ENCODE measurements around the gene TMEM158.

Gene TMEM158

GRCh38 chr3:45204136-45204535 is 22.0 kb downstream of the TMEM158 start:
- DNase-seq (ENCODE audit: low read depth in 1 of 2, low spot score in 1 of 2), result no peak

- no peak for DNase-seq (ENCODE audit: low read depth in 1 of 2, low spot score in 1 of 2)
These were observed 26.0 kb downstream of the TMEM158 start for GRCh38 chr3:45199837-45200648.

GRCh38 chr3:45198264-45199260 is 27.5 kb downstream of the TMEM158 start:
- no peak for DNase-seq (ENCODE audit: low read depth in 1 of 2, low spot score in 1 of 2)

GRCh38 chr3:45194791-45195190 is 31.3 kb downstream of the TMEM158 start:
- no peak for DNase-seq (ENCODE audit: low read depth in 1 of 2, low spot score in 1 of 2)

- no peak for DNase-seq (ENCODE audit: low read depth in 1 of 2, low spot score in 1 of 2)
These were observed 34.1 kb downstream of the TMEM158 start for GRCh38 chr3:45191924-45192417.

- no peak for DNase-seq (ENCODE audit: low read depth in 1 of 2, low spot score in 1 of 2)
These were observed 34.7 kb downstream of the TMEM158 start for GRCh38 chr3:45191424-45191823.

- DNase-seq (ENCODE audit: low read depth in 1 of 2, low spot score in 1 of 2), result no peak
These were observed 37.1 kb downstream of the TMEM158 start for GRCh38 chr3:45188719-45189659.

- no peak for DNase-seq (ENCODE audit: low read depth in 1 of 2, low spot score in 1 of 2)
These were observed 38.4 kb downstream of the TMEM158 start for GRCh38 chr3:45187694-45188141.

GRCh38 chr3:45186871-45187270 is 39.2 kb downstream of the TMEM158 start:
- DNase-seq (ENCODE audit: low read depth in 1 of 2, low spot score in 1 of 2), result no peak

- no peak for DNase-seq (ENCODE audit: low read depth in 1 of 2, low spot score in 1 of 2)
These were observed 40.6 kb downstream of the TMEM158 start for GRCh38 chr3:45185461-45185860.

- DNase-seq (ENCODE audit: low read depth in 1 of 2, low spot score in 1 of 2), result no peak
These were observed 41.0 kb downstream of the TMEM158 start for GRCh38 chr3:45185052-45185451.

GRCh38 chr3:45183872-45184262 is 42.2 kb downstream of the TMEM158 start:
- no peak for DNase-seq (ENCODE audit: low read depth in 1 of 2, low spot score in 1 of 2)

- no peak for DNase-seq (ENCODE audit: low read depth in 1 of 2, low spot score in 1 of 2)
These were observed 42.9 kb downstream of the TMEM158 start for GRCh38 chr3:45182915-45183871.

- DNase-seq (ENCODE audit: low read depth in 1 of 2, low spot score in 1 of 2), result no peak
These were observed 44.6 kb downstream of the TMEM158 start for GRCh38 chr3:45181496-45181895.

- no peak for DNase-seq (ENCODE audit: low read depth in 1 of 2, low spot score in 1 of 2)
These were observed 45.2 kb downstream of the TMEM158 start for GRCh38 chr3:45180899-45181298.

GRCh38 chr3:45180051-45180450 is 46.0 kb downstream of the TMEM158 start:
- DNase-seq (ENCODE audit: low read depth in 1 of 2, low spot score in 1 of 2), result no peak

- no peak for DNase-seq (ENCODE audit: low read depth in 1 of 2, low spot score in 1 of 2)
These were observed 46.9 kb downstream of the TMEM158 start for GRCh38 chr3:45179163-45179562.

GRCh38 chr3:45178183-45179023 is 47.7 kb downstream of the TMEM158 start:
- DNase-seq (ENCODE audit: low read depth in 1 of 2, low spot score in 1 of 2), result no peak

- DNase-seq (ENCODE audit: low read depth in 1 of 2, low spot score in 1 of 2), result no peak
These were observed 49.2 kb downstream of the TMEM158 start for GRCh38 chr3:45176912-45177311.
